Aorta (tissue), 5 donors: ENCODE measurements around the gene TMEM178B. TPM values are rescaled to one million over a fixed set of nuclear protein-coding genes. Genes with fewer than 3 reads are reported as not detected.

Experiments used
- ATAC-seq: fragments of 200-7000 bp; cut with Tn5 transposase; one replicate; pipeline ENCODE4 v1.9.1; 2022; ENCODE audit warnings: moderate library complexity; ENCODE audit not compliant: low FRiP score
- DNase-seq, 2 donors: peaks; one replicate each; pipeline ENCODE4 v3.0.0-alpha.2; 2020
- H3K27ac ChIP-seq, 2 donors: one replicate each; pipeline ENCODE4 v1.5.1; 2013; ENCODE audit warnings: low read length in 2 of 2, mild to moderate bottlenecking in 2 of 2, moderate library complexity in 2 of 2, control low read depth in 1 of 2, inconsistent platforms in 1 of 2, low read depth in 1 of 2
- H3K27me3 ChIP-seq, 2 donors: one replicate each; pipeline ENCODE4 v1.6.1; 2013; ENCODE audit warnings: control low read depth in 1 of 2, low read length in 1 of 2, mild to moderate bottlenecking in 1 of 2, moderate library complexity in 1 of 2; ENCODE audit not compliant: insufficient read depth in 2 of 2, control insufficient read depth in 1 of 2
- H3K36me3 ChIP-seq, 2 donors: one replicate each; pipeline ENCODE4 v1.6.1; 2013; ENCODE audit warnings: control low read depth in 1 of 2, low read length in 1 of 2, mild to moderate bottlenecking in 1 of 2; ENCODE audit not compliant: insufficient read depth in 2 of 2, control insufficient read depth in 1 of 2
- H3K4me1 ChIP-seq, 2 donors: one replicate each; pipeline ENCODE4 v1.6.1; 2013; ENCODE audit warnings: low read length in 2 of 2, control low read depth in 1 of 2, mild to moderate bottlenecking in 1 of 2, moderate library complexity in 1 of 2; ENCODE audit not compliant: insufficient read depth in 2 of 2, control insufficient read depth in 1 of 2
- H3K4me3 ChIP-seq, 2 donors: one replicate each; pipeline ENCODE4 v1.5.1; 2013; ENCODE audit warnings: low read length in 2 of 2, control low read depth in 1 of 2, mild to moderate bottlenecking in 1 of 2
- H3K9me3 ChIP-seq: one replicate; pipeline ENCODE4 v1.6.1; 2013; ENCODE audit warnings: mild to moderate bottlenecking, low read length; ENCODE audit not compliant: control insufficient read depth
- WGBS, 2 donors: extraction: QIAGEN DNeasy Blood & Tissue Kit; methylation state at CpG; one replicate each; pipeline ENCODE4 v1.1.7; 2013; 5-methylcytosine and 5-hydroxymethylcytosine counted together
- intact Hi-C, 2 donors: fragments of 100-400 bp; cut with DNase I; formaldehyde crosslinking; loops; one replicate each; pipeline versions ENCODE4 v1.14.2 to v1.15.0; 2022
- polyA plus RNA-seq, 2 donors: library from polyadenylated mRNA; stranded (reverse); fragments of 200-250 nt; gene quantifications; one replicate each; pipeline ENCODE4 v1.2.3, GENCODE V29; 2013
- total RNA-seq, 2 donors: library from RNA; stranded (reverse); fragmentation: NEBNext Ultra II Directional; extraction: Animal tissue kit (Norgen Biotek cat#: 25700); gene quantifications; one replicate each; pipeline ENCODE4 v1.2.1, GENCODE V29; 2021
- donor health status: healthy with polysubstance abuse.
- donor health status: Bipolar disorder and iron deficiency.
- donor health status: DM: no; HTN: no; CAD: no.
- donor health status: DM: no; HTN: no; CAD: no.
- donor health status: DM: yes; HTN: yes; CAD: no.

Gene TMEM178B
- total and polyA plus RNA-seq, 4 donors: 0.05 to 0.42 (median 0.19) TPM

GRCh38 chr7:141456298-141456697 is 382.4 kb downstream of the TMEM178B start:
- H3K27ac ChIP-seq: no peak overlapping the region
- no peak overlapping the region for H3K4me3 ChIP-seq
- H3K27me3 ChIP-seq: no peaks in the 10 kb centered on the region
- ATAC-seq: no peak
- H3K4me1 ChIP-seq: no peaks in the 10 kb centered on the region
- H3K36me3 ChIP-seq: no peaks in the 10 kb centered on the region
- intact Hi-C loops: no loop called here
- DNase-seq: no peak
- 54 to 60% methylated on average over 2 of the region's 2 CpGs for WGBS, 2 donors
- no peaks in the 10 kb centered on the region for H3K9me3 ChIP-seq

DNA sequence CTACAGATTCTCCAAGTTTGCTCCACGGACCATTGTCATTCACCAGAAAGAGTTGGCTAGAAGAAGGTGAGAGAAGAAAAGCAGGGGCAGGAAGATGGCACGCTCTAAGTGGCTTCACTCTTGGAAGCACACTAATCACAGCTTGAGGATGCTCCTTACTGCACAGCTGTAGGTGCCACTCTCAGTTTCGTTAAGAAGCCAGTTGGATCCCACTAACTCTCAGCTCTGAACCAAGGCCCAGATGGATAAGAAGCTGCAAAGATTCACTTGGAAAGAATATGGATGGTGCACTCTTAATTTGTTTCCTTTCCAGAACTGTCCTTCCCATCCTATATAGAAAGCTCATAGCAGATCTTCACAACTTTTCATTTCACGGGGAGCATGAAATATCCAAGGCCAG is 382.8 kb downstream of the TMEM178B start:
- no peaks in the 10 kb centered on the region for H3K36me3 ChIP-seq
- H3K4me1 ChIP-seq: no peaks in the 10 kb centered on the region
- DNase-seq: no peak
- no peak overlapping the region for H3K27ac ChIP-seq
- no peak for ATAC-seq
- intact Hi-C loops: no loop called here
- H3K27me3 ChIP-seq: no peaks in the 10 kb centered on the region
- no peaks in the 10 kb centered on the region for H3K9me3 ChIP-seq
- WGBS, 2 donors: 74 to 75% methylated on average over 4 of the region's 4 CpGs
- H3K4me3 ChIP-seq: no peak overlapping the region

DNA sequence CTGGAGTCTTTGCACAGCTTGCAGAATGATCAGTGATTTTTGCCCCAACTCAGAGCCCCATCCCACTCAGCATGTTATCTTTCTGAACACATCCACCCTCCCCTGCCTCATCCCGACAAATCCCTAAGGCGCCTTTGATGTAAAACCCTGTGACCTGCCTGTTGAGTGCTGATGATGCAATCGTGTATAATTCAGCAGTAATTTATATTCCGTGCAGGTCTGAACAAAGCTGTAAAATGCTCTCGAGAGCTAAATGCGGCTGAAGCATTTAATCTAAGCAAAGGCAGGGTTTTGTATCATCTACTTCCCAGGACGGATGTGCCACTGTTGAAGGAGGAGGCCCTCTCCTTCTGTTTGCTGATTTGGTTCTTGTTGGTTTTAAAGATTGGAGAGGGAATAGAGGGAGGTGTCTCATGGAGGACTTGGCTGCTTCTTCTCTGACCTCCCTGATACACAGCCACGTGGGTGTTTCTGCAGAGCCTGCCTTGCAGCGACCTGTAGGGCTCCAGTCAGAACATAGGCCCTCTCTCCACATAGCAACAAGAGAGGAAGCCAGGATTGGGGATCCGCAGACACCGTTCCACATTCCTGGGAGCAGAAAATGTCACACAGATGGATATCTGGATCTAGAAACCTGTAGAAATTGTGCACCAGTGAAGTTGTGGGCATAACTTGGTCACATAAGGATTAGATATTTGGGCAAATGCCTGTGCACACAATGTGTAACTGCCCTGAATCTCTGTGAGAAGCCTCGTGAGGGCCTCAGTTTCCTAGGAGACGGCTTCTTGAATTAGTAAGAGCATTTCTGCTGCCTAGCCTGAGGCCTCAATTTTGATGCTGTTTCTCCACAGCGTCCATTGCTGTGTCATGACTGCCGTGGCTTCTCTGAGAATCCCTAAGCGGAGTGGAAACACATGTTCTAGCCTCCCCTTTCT is 387.2 kb downstream of the TMEM178B start:
- Histone ChIP-seq H3K4me1 (no peaks in the 10 kb centered on the region), H3K27me3 (no peaks in the 10 kb centered on the region), H3K27ac (no peak overlapping the region), H3K4me3 (no peak overlapping the region), H3K9me3 (no peaks in the 10 kb centered on the region), H3K36me3 (no peaks in the 10 kb centered on the region)
- ATAC-seq (peak; percentile 14), DNase-seq (no peak)
- 51 to 54% methylated on average over 16 of the region's 16 CpGs for WGBS, 2 donors
- intact Hi-C loops: no loop called here

DNA sequence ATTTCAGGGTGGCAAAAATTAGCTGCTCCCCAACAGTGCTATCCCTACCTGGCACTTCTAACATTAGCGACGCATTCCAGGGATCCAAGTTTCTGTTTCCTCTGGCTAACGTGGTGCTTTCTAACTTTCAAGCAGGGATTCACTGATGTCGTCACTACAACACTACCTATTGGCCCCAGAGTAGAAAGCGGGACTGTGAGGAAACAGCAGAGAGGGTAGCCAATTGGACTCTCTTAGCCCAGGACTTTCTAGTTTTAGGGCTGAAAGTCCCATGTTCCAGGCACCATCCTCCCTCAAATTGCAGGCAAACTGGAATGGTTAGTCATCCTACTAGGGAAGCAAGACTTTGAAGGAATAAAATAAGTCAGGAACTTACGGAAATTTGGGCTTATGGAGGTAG is 388.1 kb downstream of the TMEM178B start:
- Histone ChIP-seq H3K27ac (no peak overlapping the region), H3K4me3 (no peak overlapping the region), H3K27me3 (no peaks in the 10 kb centered on the region), H3K4me1 (no peaks in the 10 kb centered on the region), H3K36me3 (no peaks in the 10 kb centered on the region), H3K9me3 (no peaks in the 10 kb centered on the region)
- ATAC-seq (no peak), DNase-seq (no peak)
- WGBS, 2 donors: 77 to 78% methylated on average over 6 of the region's 6 CpGs
- intact Hi-C loops: no loop called here

DNA sequence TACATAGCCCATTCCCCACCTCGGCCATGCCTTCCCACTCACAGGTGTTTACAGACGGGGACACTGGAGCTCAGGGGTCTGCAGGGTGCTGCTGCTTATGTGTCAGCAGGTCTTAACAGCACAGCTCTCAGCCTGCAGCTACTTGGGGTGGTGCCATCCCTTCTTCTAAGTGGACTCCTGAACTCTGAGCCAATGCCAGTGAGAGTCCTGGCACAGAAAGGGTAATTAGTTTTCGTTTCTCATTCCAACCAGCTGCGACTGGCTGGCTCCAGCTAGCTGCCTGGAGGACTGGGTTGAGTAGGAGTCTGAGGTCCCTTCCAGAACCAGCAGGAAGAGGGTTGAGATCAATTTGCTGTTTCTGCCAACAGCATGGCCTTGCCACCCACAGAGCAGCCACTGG is 389.1 kb downstream of the TMEM178B start:
- Histone ChIP-seq H3K4me1 (no peaks in the 10 kb centered on the region), H3K36me3 (no peaks in the 10 kb centered on the region), H3K27me3 (no peaks in the 10 kb centered on the region), H3K4me3 (no peak overlapping the region), H3K27ac (no peak overlapping the region), H3K9me3 (no peaks in the 10 kb centered on the region)
- ATAC-seq (no peak), DNase-seq (no peak)
- intact Hi-C loops: no loop called here
- WGBS, 2 donors: 42 to 49% methylated on average over 4 of the region's 4 CpGs

GRCh38 chr7:141463986-141464385 is 390.1 kb downstream of the TMEM178B start:
- WGBS, 2 donors: 77 to 82% methylated on average over 8 of the region's 8 CpGs
- intact Hi-C loops: no loop called here
- no peak for DNase-seq
- Histone ChIP-seq H3K4me1 (no peaks in the 10 kb centered on the region), H3K4me3 (no peak overlapping the region), H3K36me3 (no peaks in the 10 kb centered on the region), H3K9me3 (no peaks in the 10 kb centered on the region), H3K27me3 (no peaks in the 10 kb centered on the region), H3K27ac (no peak overlapping the region)
- no peak for ATAC-seq

DNA sequence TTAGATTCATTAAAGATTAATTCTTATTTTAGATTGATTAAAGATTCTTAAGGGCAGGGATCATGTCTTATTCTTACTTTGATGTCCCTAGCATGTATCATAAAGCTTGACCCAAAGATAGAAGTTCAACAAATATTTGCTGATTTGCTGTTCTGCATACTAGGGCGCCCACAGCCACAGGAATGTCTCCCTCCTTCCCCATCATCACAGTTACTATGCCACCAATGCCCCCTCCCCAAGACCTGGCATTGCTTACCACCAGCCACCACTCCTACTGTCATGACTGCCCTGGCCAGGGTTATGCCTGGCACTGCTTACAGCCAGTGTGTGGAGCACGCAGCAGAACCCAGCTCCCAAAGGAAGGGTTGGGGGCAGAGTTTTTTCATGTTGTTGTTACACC is 390.7 kb downstream of the TMEM178B start:
- DNase-seq (no peak), ATAC-seq (no peak)
- Histone ChIP-seq H3K27ac (no peak overlapping the region), H3K9me3 (no peaks in the 10 kb centered on the region), H3K27me3 (no peaks in the 10 kb centered on the region), H3K4me3 (no peak overlapping the region), H3K4me1 (no peaks in the 10 kb centered on the region), H3K36me3 (no peaks in the 10 kb centered on the region)
- intact Hi-C loops: no loop called here
- 79% methylated on average over 2 of the region's 2 CpGs for WGBS, 2 donors

GRCh38 chr7:141466151-141466904 is 392.5 kb downstream of the TMEM178B start:
- Histone ChIP-seq H3K27ac (no peak overlapping the region), H3K9me3 (no peaks in the 10 kb centered on the region), H3K4me1 (no peaks in the 10 kb centered on the region), H3K4me3 (no peak overlapping the region), H3K36me3 (no peaks in the 10 kb centered on the region), H3K27me3 (no peaks in the 10 kb centered on the region)
- no peak for ATAC-seq
- DNase-seq: no peak
- WGBS, 2 donors: 64% methylated on average over 4 of the region's 4 CpGs
- intact Hi-C loops: no loop called here

DNA sequence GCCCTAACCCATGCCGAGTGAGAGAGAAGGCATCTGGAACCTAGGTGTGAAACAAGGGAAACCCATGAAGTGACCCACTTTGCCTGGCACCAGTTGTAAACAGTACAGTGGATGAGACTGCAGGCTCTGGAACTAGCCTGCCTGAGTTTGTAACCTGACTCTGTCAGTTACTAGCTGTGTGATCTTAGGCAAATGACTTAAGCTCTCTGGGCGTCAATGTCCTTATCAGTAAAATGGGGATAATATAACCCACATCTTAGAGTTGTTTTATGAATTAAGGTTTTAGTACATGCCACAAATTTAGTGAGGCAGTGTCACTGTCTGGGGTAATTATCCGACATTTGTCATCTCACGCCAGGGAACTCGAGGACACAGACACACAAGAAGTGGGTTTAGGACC is 394.5 kb downstream of the TMEM178B start:
- no peak overlapping the region for H3K4me3 ChIP-seq
- no peak for DNase-seq
- no peaks in the 10 kb centered on the region for H3K4me1 ChIP-seq
- no peak overlapping the region for H3K27ac ChIP-seq
- no peaks in the 10 kb centered on the region for H3K9me3 ChIP-seq
- intact Hi-C loops: no loop called here
- H3K36me3 ChIP-seq: no peaks in the 10 kb centered on the region
- 79 to 82% methylated on average over 5 of the region's 5 CpGs for WGBS, 2 donors
- ATAC-seq: no peak
- H3K27me3 ChIP-seq: no peaks in the 10 kb centered on the region
